ENCODE data around the gene DSCAML1. TPM values are rescaled to one million over a fixed set of nuclear protein-coding genes. Genes with fewer than 3 reads are reported as not detected.
A peak's percentile ranks its signal among the peaks of the same experiment; 100 is the strongest.

Gene DSCAML1
- total and polyA plus RNA-seq, 8 donors: 0.08 to 2.9 (median 0.45) TPM

- TF ChIP-seq POLR2A (IDR thresholded peaks at IDR 0.05) (no peak), POLR2AphosphoS5 (IDR thresholded peaks at IDR 0.05) (no peak), CTCF (IDR thresholded peaks at IDR 0.05) (no peak), EP300 (IDR thresholded peaks at IDR 0.05) (no peak)
- no peaks in the 10 kb centered on the region for H3K9me3 ChIP-seq
- DNase-seq: peak in 1 of 2 donors; percentile 11
- H3K27me3 ChIP-seq: peaks cover 0 to 29% (median 0%) of the 10 kb centered on the region in 3 donors
- intact Hi-C loops (cut with DNase I; ENCODE audit: low total_unique reads): no loop called here
- H3K36me3 ChIP-seq: no peaks in the 10 kb centered on the region
- WGBS, 5 donors: 90 to 94% (median 93%) methylated on average over 8 of the region's 8 CpGs
- H3K27ac ChIP-seq: peak overlapping the region in 2 of 5 donors; percentile 77 to 84
- peaks cover 11 to 68% (median 48%) of the 10 kb centered on the region in 4 donors for H3K4me1 ChIP-seq
- H3K4me3 ChIP-seq: no peak overlapping the region
Measured at GRCh38 chr11:117825538-117826189, 28.6 kb upstream of the DSCAML1 start.

GRCh38 chr11:117824571-117825537, 27.8 kb upstream of the DSCAML1 start, which contains the start of gene FXYD2:
Gene FXYD2, minus strand, starts transcription at chr11:117824744. Its CDS starts 66 bp downstream, at chr11:117824678.
- peak in 1 of 3 donors; percentile 37 for TF ChIP-seq POLR2AphosphoS5 (IDR thresholded peaks at IDR 0.05)
- no peak for TF ChIP-seq POLR2A (IDR thresholded peaks at IDR 0.05)
- TF ChIP-seq CTCF (IDR thresholded peaks at IDR 0.05): no peak
- TF ChIP-seq EP300 (IDR thresholded peaks at IDR 0.05): no peak
- Histone ChIP-seq H3K27me3 (peaks cover 0 to 29% (median 0%) of the 10 kb centered on the region in 3 donors), H3K27ac (peak within 1 kb of the TSS; percentile 48 to 85 (median 77)), H3K4me3 (no peak within 1 kb of the TSS), H3K9me3 (no peaks in the 10 kb centered on the region), H3K4me1 (peaks cover 11 to 60% (median 42%) of the 10 kb centered on the region in 4 donors), H3K36me3 (no peaks in the 10 kb centered on the region)
- intact Hi-C loops (cut with DNase I; ENCODE audit: low total_unique reads): no loop called here
- 50 to 65% (median 53%) methylated on average over 22 of the region's 22 CpGs for WGBS, 5 donors
- peak; percentile 27 to 71 for DNase-seq

- Histone ChIP-seq H3K4me1 (peaks cover 8 to 55% (median 39%) of the 10 kb centered on the region in 4 donors), H3K36me3 (no peaks in the 10 kb centered on the region), H3K27ac (peak overlapping the region; percentile 48 to 85 (median 77)), H3K4me3 (no peak overlapping the region), H3K27me3 (peaks cover 0 to 29% (median 0%) of the 10 kb centered on the region in 3 donors), H3K9me3 (no peaks in the 10 kb centered on the region)
- WGBS, 5 donors: 56 to 75% (median 67%) methylated on average over 10 to 13 of the region's 13 CpGs
- peak in 1 of 2 donors; percentile 80 for DNase-seq
- no peak for TF ChIP-seq EP300 (IDR thresholded peaks at IDR 0.05)
- TF ChIP-seq POLR2AphosphoS5 (IDR thresholded peaks at IDR 0.05): no peak
- TF ChIP-seq CTCF (IDR thresholded peaks at IDR 0.05): no peak
- TF ChIP-seq POLR2A (IDR thresholded peaks at IDR 0.05): no peak
- intact Hi-C loops (cut with DNase I; ENCODE audit: low total_unique reads): no loop called here
Measured at GRCh38 chr11:117823946-117824420, 27.0 kb upstream of the DSCAML1 start.
